Neuronal stem cell (in vitro differentiated cells): Measurements from ENCODE around the gene MEP1B.

Experiments used
- DNase-seq: peaks from one replicate; pipeline ENCODE4 v3.0.0-alpha.2; 2013; ENCODE audit warnings: low spot score
- H2AFZ ChIP-seq: one replicate; pipeline ENCODE4 v1.6.1; 2013; ENCODE audit warnings: mild to moderate bottlenecking, low read length, inconsistent platforms
- H2AK5ac ChIP-seq: 2 replicates; pipeline ENCODE4 v1.6.1; 2013; ENCODE audit warnings: low read depth, mild to moderate bottlenecking, inconsistent platforms, low read length, moderate library complexity, mixed read lengths
- H2BK120ac ChIP-seq: 2 replicates; pipeline ENCODE4 v1.6.1; 2013; ENCODE audit warnings: low read depth, mild to moderate bottlenecking, inconsistent platforms, low read length, moderate library complexity, mixed read lengths
- H2BK12ac ChIP-seq: one replicate; pipeline ENCODE4 v1.6.1; 2013; ENCODE audit warnings: low read length, inconsistent platforms
- H2BK15ac ChIP-seq: 2 replicates; pipeline ENCODE4 v1.6.1; 2013; ENCODE audit warnings: mild to moderate bottlenecking, low read length, inconsistent platforms, mixed read lengths
- H2BK5ac ChIP-seq: one replicate; pipeline ENCODE4 v1.6.1; 2013; ENCODE audit warnings: inconsistent platforms, mild to moderate bottlenecking, low read length, moderate library complexity
- H3K14ac ChIP-seq: one replicate; pipeline ENCODE4 v1.6.1; 2013; ENCODE audit warnings: low read length, inconsistent platforms
- H3K18ac ChIP-seq: 2 replicates; pipeline ENCODE4 v1.6.1; 2013; ENCODE audit warnings: low read length, inconsistent platforms
- H3K23ac ChIP-seq: 2 replicates; pipeline ENCODE4 v1.6.1; 2013; ENCODE audit warnings: low read depth, mild to moderate bottlenecking, mixed read lengths, low read length, inconsistent platforms; ENCODE audit not compliant: poor library complexity
- H3K27ac ChIP-seq: replicated peaks from 3 replicates; pipeline ENCODE4 v1.5.1; 2013; ENCODE audit warnings: low read length, inconsistent platforms
- H3K27me3 ChIP-seq, 3 experiments: 2 replicates each; pipeline ENCODE4 v1.6.1; 2013; ENCODE audit warnings: low read length in 3 of 3, mild to moderate bottlenecking in 2 of 3, inconsistent platforms in 1 of 3, low read depth in 1 of 3, mixed read lengths in 1 of 3, moderate library complexity in 1 of 3; ENCODE audit not compliant: control insufficient read depth in 3 of 3, insufficient read depth in 3 of 3
- H3K36me3 ChIP-seq, 2 donors: replicated peaks in 1 of 2; 2 replicates each; pipeline ENCODE4 v1.6.1; 2013; ENCODE audit warnings: low read length in 2 of 2; ENCODE audit not compliant: control insufficient read depth in 2 of 2, insufficient read depth in 2 of 2
- H3K4ac ChIP-seq: 2 replicates; pipeline ENCODE4 v1.6.1; 2013; ENCODE audit warnings: inconsistent platforms, mild to moderate bottlenecking, low read length, moderate library complexity
- H3K4me1 ChIP-seq, 2 donors: 1 replicate in 1 of 2; 2 replicates in 1 of 2; pipeline ENCODE4 v1.6.1; 2013; ENCODE audit warnings: low read length in 2 of 2, low read depth in 1 of 2; ENCODE audit not compliant: control insufficient read depth in 2 of 2, insufficient read depth in 1 of 2
- H3K4me2 ChIP-seq: one replicate; pipeline ENCODE4 v1.6.1; 2013; ENCODE audit warnings: mild to moderate bottlenecking, low read length, inconsistent platforms; ENCODE audit not compliant: insufficient read depth, poor library complexity, severe bottlenecking
- H3K4me3 ChIP-seq, 2 donors: 2 replicates each; pipeline ENCODE4 v1.5.1; 2013; ENCODE audit warnings: low read length in 2 of 2, mild to moderate bottlenecking in 2 of 2, inconsistent platforms in 1 of 2, moderate library complexity in 1 of 2
- H3K79me1 ChIP-seq: one replicate; pipeline ENCODE4 v1.6.1; 2013; ENCODE audit warnings: low read depth, mild to moderate bottlenecking, inconsistent platforms, low read length, moderate library complexity
- H3K9ac ChIP-seq: one replicate; pipeline ENCODE4 v1.6.1; 2013; ENCODE audit warnings: mild to moderate bottlenecking, low read depth, low read length, inconsistent platforms; ENCODE audit not compliant: poor library complexity
- H3K9me3 ChIP-seq, 2 donors: replicated peaks in 1 of 2; 2 replicates each; pipeline versions ENCODE3 to v1.6.1; 2013; ENCODE audit warnings: low read length in 2 of 2, mild to moderate bottlenecking in 2 of 2, inconsistent platforms in 1 of 2, low read depth in 1 of 2, mixed read lengths in 1 of 2, moderate library complexity in 1 of 2; ENCODE audit not compliant: control insufficient read depth in 2 of 2, insufficient read depth in 1 of 2
- H4K8ac ChIP-seq: one replicate; pipeline ENCODE4 v1.6.1; 2013; ENCODE audit warnings: low read depth, mild to moderate bottlenecking, inconsistent platforms, low read length, moderate library complexity
- H4K91ac ChIP-seq: one replicate; pipeline ENCODE4 v1.6.1; 2013; ENCODE audit warnings: low read length, low read depth, mild to moderate bottlenecking, inconsistent platforms; ENCODE audit not compliant: poor library complexity
- WGBS, 2 donors: extraction: QIAGEN DNeasy Blood & Tissue Kit; methylation state at CpG; one replicate each; pipeline ENCODE4 v1.1.7; 2013; ENCODE audit warnings: missing lambda C conversion rate in 2 of 2, mixed read lengths in 1 of 2; ENCODE audit not compliant: insufficient read length in 2 of 2, insufficient replicate concordance in 1 of 2; ENCODE audit errors: extremely low coverage in 2 of 2; 5-methylcytosine and 5-hydroxymethylcytosine counted together

MEP1B gene

GRCh38 chr18:32242395-32242794 is 52.6 kb downstream of the MEP1B start:
- no peak overlapping the region for H4K91ac ChIP-seq
- no peaks in the 10 kb centered on the region for H3K79me1 ChIP-seq
- H3K9ac ChIP-seq = no peak overlapping the region
- no peak overlapping the region for H3K4me2 ChIP-seq
- no peak for DNase-seq
- no peak overlapping the region for H3K4ac ChIP-seq
- H3K23ac ChIP-seq = no peak overlapping the region
- no peak overlapping the region for H2BK5ac ChIP-seq
- peaks cover 0 to 2% of the 10 kb centered on the region in 2 donors for H3K9me3 ChIP-seq
- H3K27ac ChIP-seq = no peak overlapping the region
- no peak overlapping the region for H2AK5ac ChIP-seq
- H3K4me3 ChIP-seq = no peak overlapping the region
- no peak overlapping the region for H3K18ac ChIP-seq
- H3K36me3 ChIP-seq = no peaks in the 10 kb centered on the region
- no CpG with 5 or more reads among the region's 2 CpGs for WGBS, 2 donors
- H2AFZ ChIP-seq = no peak overlapping the region
- H2BK15ac ChIP-seq = no peak overlapping the region
- peaks cover 0 to 2% of the 10 kb centered on the region in 2 donors for H3K4me1 ChIP-seq
- H3K27me3 ChIP-seq = peaks cover 0 to 4% (median 0%) of the 10 kb centered on the region in 3 experiments
- H3K14ac ChIP-seq = no peak overlapping the region
- H2BK120ac ChIP-seq = no peak overlapping the region
- H4K8ac ChIP-seq = no peak overlapping the region
- H2BK12ac ChIP-seq = no peak overlapping the region

DNA sequence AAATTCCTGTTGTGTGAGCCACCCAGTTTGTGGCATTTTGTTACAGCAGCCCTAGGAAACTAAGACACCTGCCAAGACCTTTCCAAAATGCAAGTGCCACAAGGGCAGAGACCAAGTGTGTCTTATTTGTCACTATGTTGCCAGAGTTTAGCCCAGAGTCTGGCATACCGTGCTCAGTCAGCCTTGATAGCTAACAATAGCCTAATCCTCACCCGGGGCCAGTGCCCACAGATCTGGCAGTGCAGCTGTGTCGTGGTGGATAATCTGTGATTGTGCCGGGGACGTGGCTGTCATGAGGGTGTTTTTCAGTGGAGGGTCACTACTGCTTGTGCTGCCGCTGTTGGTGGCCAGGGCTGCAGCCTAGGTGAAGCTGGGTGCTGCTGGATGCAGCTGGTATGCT is 53.5 kb downstream of the MEP1B start:
- no peaks in the 10 kb centered on the region for H3K36me3 ChIP-seq
- H3K18ac ChIP-seq = no peak overlapping the region
- no peak overlapping the region for H3K27ac ChIP-seq
- no peak for DNase-seq
- no peak overlapping the region for H2BK120ac ChIP-seq
- no peak overlapping the region for H2AK5ac ChIP-seq
- no peak overlapping the region for H3K4me2 ChIP-seq
- peaks cover 0 to 2% of the 10 kb centered on the region in 2 donors for H3K4me1 ChIP-seq
- peaks cover 0 to 4% (median 0%) of the 10 kb centered on the region in 3 experiments for H3K27me3 ChIP-seq
- H3K79me1 ChIP-seq = no peaks in the 10 kb centered on the region
- H4K91ac ChIP-seq = no peak overlapping the region
- H2BK15ac ChIP-seq = no peak overlapping the region
- no CpG with 5 or more reads among the region's 6 CpGs for WGBS, 2 donors
- H2AFZ ChIP-seq = no peak overlapping the region
- no peak overlapping the region for H3K23ac ChIP-seq
- H3K9me3 ChIP-seq = peaks cover 0 to 2% of the 10 kb centered on the region in 2 donors
- no peak overlapping the region for H3K14ac ChIP-seq
- no peak overlapping the region for H2BK5ac ChIP-seq
- H2BK12ac ChIP-seq = no peak overlapping the region
- H4K8ac ChIP-seq = no peak overlapping the region
- no peak overlapping the region for H3K4ac ChIP-seq
- no peak overlapping the region for H3K9ac ChIP-seq
- no peak overlapping the region for H3K4me3 ChIP-seq

GRCh38 chr18:32244881-32245280 is 55.0 kb downstream of the MEP1B start:
- H3K4me1 ChIP-seq = no peaks in the 10 kb centered on the region
- no peaks in the 10 kb centered on the region for H3K36me3 ChIP-seq
- H2BK12ac ChIP-seq = no peak overlapping the region
- peaks cover 0 to 2% of the 10 kb centered on the region in 2 donors for H3K9me3 ChIP-seq
- H3K27ac ChIP-seq = no peak overlapping the region
- no peak overlapping the region for H3K9ac ChIP-seq
- DNase-seq = no peak
- no peak overlapping the region for H3K18ac ChIP-seq
- no peak overlapping the region for H3K14ac ChIP-seq
- H2AFZ ChIP-seq = no peak overlapping the region
- H2BK15ac ChIP-seq = no peak overlapping the region
- H3K79me1 ChIP-seq = no peaks in the 10 kb centered on the region
- H2BK120ac ChIP-seq = no peak overlapping the region
- H3K23ac ChIP-seq = no peak overlapping the region
- H3K27me3 ChIP-seq = peaks cover 0 to 4% (median 0%) of the 10 kb centered on the region in 3 experiments
- H3K4me2 ChIP-seq = no peak overlapping the region
- no peak overlapping the region for H3K4ac ChIP-seq
- no peak overlapping the region for H4K91ac ChIP-seq
- no peak overlapping the region for H2BK5ac ChIP-seq
- H4K8ac ChIP-seq = no peak overlapping the region
- H2AK5ac ChIP-seq = no peak overlapping the region
- H3K4me3 ChIP-seq = no peak overlapping the region
- no CpG with 5 or more reads among the region's 5 CpGs for WGBS, 2 donors

- H3K27ac ChIP-seq = no peak overlapping the region
- H3K4me1 ChIP-seq = no peaks in the 10 kb centered on the region
- no peak overlapping the region for H2BK12ac ChIP-seq
- DNase-seq = no peak
- no peak overlapping the region for H2BK5ac ChIP-seq
- H3K14ac ChIP-seq = no peak overlapping the region
- no peak overlapping the region for H3K23ac ChIP-seq
- H3K18ac ChIP-seq = no peak overlapping the region
- no peak overlapping the region for H2BK15ac ChIP-seq
- H3K9me3 ChIP-seq = no peaks in the 10 kb centered on the region
- 100% methylated on average over 1 of the region's 8 CpGs; no CpG with 5 or more reads in 1 of the 2 donors for WGBS, 2 donors
- H3K36me3 ChIP-seq = no peaks in the 10 kb centered on the region
- no peak overlapping the region for H4K91ac ChIP-seq
- no peak overlapping the region for H4K8ac ChIP-seq
- no peaks in the 10 kb centered on the region for H3K79me1 ChIP-seq
- no peak overlapping the region for H2AK5ac ChIP-seq
- no peaks in the 10 kb centered on the region for H3K27me3 ChIP-seq
- no peak overlapping the region for H3K4me3 ChIP-seq
- no peak overlapping the region for H3K4ac ChIP-seq
- no peak overlapping the region for H3K9ac ChIP-seq
- H2BK120ac ChIP-seq = no peak overlapping the region
- no peak overlapping the region for H3K4me2 ChIP-seq
- H2AFZ ChIP-seq = no peak overlapping the region
Measured at GRCh38 chr18:32249147-32249929, 59.5 kb downstream of the MEP1B start.
